OCI-LY7 (cell line): ENCODE results near the gene HTR2A. TPM values are rescaled to one million over a fixed set of nuclear protein-coding genes. Genes with fewer than 3 reads are reported as not detected.

Experiments
- BruUV-seq: library from RNA; stranded (reverse); fragments of 400-500 nt; replicated peaks from 2 replicates; lab custom pipeline; 2021; lab: Mats Ljungman, UMichigan
- CTCF ChIA-PET: fragments of 300-600 bp; sonication (Branson Sonifier 250); formaldehyde crosslinking; loops from one replicate; lab custom pipeline; 2022; ENCODE audit warnings: antibody characterized with exemption; ENCODE audit not compliant: unreplicated experiment; lab: Charles Lee
- POLR2A ChIA-PET: fragments of 300-600 bp; sonication (Branson Sonifier 250); formaldehyde crosslinking; loops from one replicate; lab custom pipeline; 2022; ENCODE audit warnings: antibody characterized with exemption; lab: Charles Lee
- DNase-seq: peaks from one replicate; pipeline ENCODE4 v3.0.0-alpha.2; 2015; ENCODE audit warnings: low spot score
- H2AFZ ChIP-seq: fragments of 200-600 bp; sonication (generic), shearing (Covaris generic); 2 replicates; pipeline ENCODE4 v1.6.1; 2014; ENCODE audit warnings: mild to moderate bottlenecking, antibody characterized with exemption, low read length, moderate library complexity
- H3K27ac ChIP-seq: fragments of 200-600 bp; sonication (generic); 2 replicates; pipeline ENCODE4 v1.5.1; 2014; ENCODE audit warnings: mixed run types, low read depth, mild to moderate bottlenecking, moderate library complexity, low read length, inconsistent platforms; ENCODE audit not compliant: poor library complexity, severe bottlenecking
- H3K36me3 ChIP-seq: fragments of 200-600 bp; sonication (generic); 2 replicates; pipeline ENCODE4 v1.6.1; 2014; ENCODE audit warnings: mild to moderate bottlenecking, antibody characterized with exemption, low read length, moderate library complexity, mixed read lengths; ENCODE audit not compliant: insufficient read depth
- H3K4me1 ChIP-seq: fragments of 200-600 bp; sonication (generic); 2 replicates; pipeline ENCODE4 v1.5.1; 2014; ENCODE audit warnings: mild to moderate bottlenecking, low read length; ENCODE audit not compliant: insufficient read depth, poor library complexity, severe bottlenecking
- H3K4me2 ChIP-seq: fragments of 200-600 bp; sonication (generic); 2 replicates; pipeline ENCODE4 v1.6.1; 2014; ENCODE audit warnings: mild to moderate bottlenecking, low read length
- H3K4me3 ChIP-seq: fragments of 200-600 bp; sonication (generic); 2 replicates; pipeline ENCODE4 v1.5.1; 2014; ENCODE audit warnings: mild to moderate bottlenecking, low read depth, low read length; ENCODE audit not compliant: poor library complexity, severe bottlenecking
- H3K79me2 ChIP-seq: fragments of 200-600 bp; sonication (generic); 2 replicates; pipeline ENCODE4 v1.6.1; 2016; ENCODE audit warnings: low read depth, mild to moderate bottlenecking, low read length, moderate library complexity, mixed read lengths; ENCODE audit not compliant: insufficient read depth
- H3K9me2 ChIP-seq: fragments of 200-600 bp; sonication (generic); 2 replicates; pipeline ENCODE4 v1.6.1; 2016; ENCODE audit warnings: mild to moderate bottlenecking, low read length, mixed read lengths; ENCODE audit not compliant: insufficient read depth
- H3K9me3 ChIP-seq: fragments of 200-600 bp; sonication (generic); 2 replicates; pipeline ENCODE4 v1.6.1; 2014; ENCODE audit warnings: mild to moderate bottlenecking, mixed run types, low read length, mixed read lengths
- H4K20me1 ChIP-seq: fragments of 200-600 bp; sonication (generic); 2 replicates; pipeline ENCODE4 v1.6.1; 2014; ENCODE audit warnings: mild to moderate bottlenecking, antibody characterized with exemption, low read length, moderate library complexity, mixed read lengths; ENCODE audit not compliant: insufficient read depth
- CTCF ChIP-seq: fragments of 200-600 bp; sonication (generic); conservative IDR thresholded peaks from 2 replicates; pipeline ENCODE4 v1.5.1; 2014; ENCODE audit warnings: mild to moderate bottlenecking, antibody characterized with exemption, low read length, moderate library complexity, mixed read lengths
- EZH2phosphoT487 ChIP-seq: fragments of 200-600 bp; sonication (generic); IDR thresholded peaks from 2 replicates; pipeline ENCODE4 v1.6.1; 2018; ENCODE audit warnings: low read depth, borderline replicate concordance, mild to moderate bottlenecking, mixed run types, antibody characterized with exemption, low read length, moderate library complexity, mixed read lengths
- intact Hi-C: fragments of 100-400 bp; cut with micrococcal nuclease; formaldehyde crosslinking; loops from one replicate; pipeline ENCODE4 v1.10.0; 2022; ENCODE audit not compliant: unreplicated experiment
- total RNA-seq, 2 experiments: library from RNA; depleted of rRNA in 1 of 2; stranded (reverse); fragments of >200 nt in 1 of 2; shearing (Covaris generic) in 1 of 2; gene quantifications; 2 replicates each; pipeline ENCODE4 v1.2.3, GENCODE V29; 2014 to 2022

The HTR2A gene
- total RNA-seq, 2 experiments from 2014 or later = not detected

GRCh38 chr13:46868091-46868490 is 28.8 kb downstream of the HTR2A start:
- intact Hi-C loops = no loop called here
- Histone ChIP-seq H2AFZ (no peak overlapping the region), H3K4me2 (no peak overlapping the region), H3K36me3 (no peaks in the 10 kb centered on the region), H3K4me1 (no peaks in the 10 kb centered on the region), H3K9me2 (no peaks in the 10 kb centered on the region), H3K79me2 (no peaks in the 10 kb centered on the region), H3K27ac (no peak overlapping the region), H3K4me3 (no peak overlapping the region), H3K9me3 (no peaks in the 10 kb centered on the region), H4K20me1 (no peaks in the 10 kb centered on the region)
- no peak for TF ChIP-seq CTCF
- CTCF ChIA-PET = no interaction called here
- POLR2A ChIA-PET = no interaction called here
- no TSS peak for BruUV-seq
- no peak for DNase-seq

GRCh38 chr13:46866150-46866549 is 30.7 kb downstream of the HTR2A start:
- H3K4me2 ChIP-seq = no peak overlapping the region
- intact Hi-C loops = no loop called here

GRCh38 chr13:46864941-46865340 is 31.9 kb downstream of the HTR2A start:
- Histone ChIP-seq H3K9me3 (no peaks in the 10 kb centered on the region), H3K4me3 (no peak overlapping the region), H2AFZ (no peak overlapping the region), H3K4me1 (no peaks in the 10 kb centered on the region), H3K36me3 (no peaks in the 10 kb centered on the region), H3K9me2 (no peaks in the 10 kb centered on the region), H3K27ac (no peak overlapping the region), H3K4me2 (no peak overlapping the region), H4K20me1 (no peaks in the 10 kb centered on the region), H3K79me2 (no peaks in the 10 kb centered on the region)
- intact Hi-C loops = no loop called here
- no peak for DNase-seq
- CTCF ChIA-PET = no interaction called here
- TF ChIP-seq CTCF (no peak), EZH2phosphoT487 (no peak)
- BruUV-seq = no TSS peak
- POLR2A ChIA-PET = no interaction called here

More at GRCh38 chr13:46866150-46866549, 30.7 kb downstream of the HTR2A start:
- H3K4me1 ChIP-seq = no peaks in the 10 kb centered on the region
- H3K4me3 ChIP-seq = no peak overlapping the region
- no peaks in the 10 kb centered on the region for H3K79me2 ChIP-seq
- peak overlapping the region; percentile 39; the same call in 1 of the 2 replicates for H2AFZ ChIP-seq
- POLR2A ChIA-PET = no interaction called here
- no peak overlapping the region for H3K27ac ChIP-seq
- no peaks in the 10 kb centered on the region for H3K9me2 ChIP-seq
- BruUV-seq = no TSS peak
- TF ChIP-seq CTCF = no peak
- no peak for TF ChIP-seq EZH2phosphoT487
- CTCF ChIA-PET = no interaction called here
- no peaks in the 10 kb centered on the region for H4K20me1 ChIP-seq
- no peaks in the 10 kb centered on the region for H3K9me3 ChIP-seq
- DNase-seq = peak; percentile 13
- no peaks in the 10 kb centered on the region for H3K36me3 ChIP-seq
